RPMI7951 (cell line): Measurements from ENCODE around the gene TKTL2. TPM values are rescaled to one million over a fixed set of nuclear protein-coding genes. Genes with fewer than 3 reads are reported as not detected.
"Not testable (repeated sequence)": the region's sequence is repeated elsewhere in the genome, so short reads cannot be mapped to it uniquely, and the experiment has no call there.

Experiments used
- DNase-seq: peaks from one replicate; pipeline ENCODE4 v3.0.0-alpha.2; 2012; ENCODE audit warnings: low read depth
- total RNA-seq: library from RNA; depleted of rRNA; stranded (reverse); fragments of >200 nt; shearing (Covaris generic); gene quantifications from 2 replicates; pipeline ENCODE4 v1.2.3, GENCODE V29; 2014; rRNA removed

Gene TKTL2
- total RNA-seq, 1 experiment from 2014 or later: not detected

DNA sequence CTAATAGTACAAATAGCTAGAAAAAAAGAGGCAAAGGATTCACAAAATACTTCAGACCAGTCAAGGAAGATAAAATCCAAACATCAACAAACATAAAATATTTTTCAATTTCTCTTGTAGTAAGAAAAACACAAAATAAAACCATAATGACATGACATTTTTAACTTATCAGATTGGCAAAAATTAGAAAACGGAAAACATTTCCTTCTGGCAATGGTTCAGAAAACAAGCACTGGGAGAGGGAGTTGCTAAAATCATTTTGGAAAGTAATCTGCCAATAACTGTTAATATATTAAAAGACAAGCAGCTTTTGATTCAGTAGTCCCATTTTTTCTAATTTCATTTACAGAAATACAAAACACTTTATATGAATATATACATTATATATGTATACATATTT is 26.1 kb downstream of the TKTL2 start:
- DNase-seq: no peak

DNA sequence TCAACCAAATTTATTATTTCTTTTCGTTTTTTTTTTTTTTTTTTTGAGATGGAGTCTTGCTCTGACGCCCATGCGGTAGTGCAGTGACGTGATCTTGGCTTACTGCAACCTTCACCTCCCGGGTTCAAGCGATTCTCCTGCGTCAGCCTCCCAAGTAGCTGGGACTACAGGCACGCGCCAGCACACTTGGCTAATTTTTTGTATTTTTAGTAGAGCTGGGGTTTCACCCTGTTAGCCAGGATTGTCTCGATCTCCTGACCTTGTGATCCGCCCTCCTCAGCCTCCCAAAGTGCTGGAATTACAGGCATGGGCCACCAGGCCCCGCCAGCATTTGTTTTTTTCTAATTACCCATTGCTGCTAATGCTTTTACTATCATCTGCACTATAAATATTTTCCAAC is 26.5 kb downstream of the TKTL2 start:
- not testable (repeated sequence) for DNase-seq

DNA sequence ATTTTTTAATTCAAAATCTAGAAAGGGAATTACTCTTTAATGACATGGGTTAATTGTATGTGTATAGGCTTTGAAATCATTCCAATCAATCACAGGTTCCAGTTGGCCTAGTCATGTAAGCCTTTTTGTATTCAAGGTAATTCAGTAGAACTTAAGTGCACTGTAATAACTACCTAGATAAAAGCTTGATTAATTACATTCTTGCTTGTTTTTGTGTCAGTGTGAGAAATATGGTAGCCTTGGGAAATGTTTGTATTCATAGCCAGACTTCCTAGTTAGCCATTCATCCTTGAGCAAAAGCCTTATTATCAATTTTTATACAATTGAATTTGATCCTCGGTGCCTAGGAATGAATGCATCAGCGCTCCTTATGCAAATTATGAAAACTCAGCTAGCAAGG is 33.5 kb downstream of the TKTL2 start:
- DNase-seq: no peak

Other genes starting within 250 kb of the TKTL2 start
- not detected in 2 replicates for gene NPY1R, start 141.2 kb downstream of the TKTL2 start, total RNA-seq
- gene NPY5R, start 129.9 kb downstream of the TKTL2 start, total RNA-seq: not detected in 2 replicates
- gene TMA16, start 20.9 kb upstream of the TKTL2 start, total RNA-seq: 31.5 and 35.1 TPM in 2 replicates